ENCODE measurements around the gene MPST.

DNA sequence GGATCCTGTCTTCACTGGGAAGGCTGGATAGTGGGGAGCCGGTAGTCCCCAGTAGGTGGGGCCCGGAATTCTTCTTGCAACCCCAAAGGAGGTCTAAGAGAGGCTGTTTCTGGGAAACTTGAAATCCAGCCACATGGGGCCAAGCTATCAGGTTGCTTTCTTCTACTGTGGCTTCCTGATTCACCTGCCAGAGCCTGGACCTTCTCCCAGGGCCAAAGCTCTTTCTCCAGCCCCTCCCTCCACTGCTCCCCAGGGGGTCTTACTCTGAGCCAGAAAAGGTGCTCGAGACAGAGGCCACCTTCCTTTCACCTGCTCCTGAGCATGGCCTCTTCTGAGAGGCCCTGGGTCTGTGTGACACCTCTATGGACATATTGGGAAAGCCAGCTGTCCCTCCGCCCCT, 9.4 kb upstream of the MPST start:
- TF ChIP-seq, protein P1, sequence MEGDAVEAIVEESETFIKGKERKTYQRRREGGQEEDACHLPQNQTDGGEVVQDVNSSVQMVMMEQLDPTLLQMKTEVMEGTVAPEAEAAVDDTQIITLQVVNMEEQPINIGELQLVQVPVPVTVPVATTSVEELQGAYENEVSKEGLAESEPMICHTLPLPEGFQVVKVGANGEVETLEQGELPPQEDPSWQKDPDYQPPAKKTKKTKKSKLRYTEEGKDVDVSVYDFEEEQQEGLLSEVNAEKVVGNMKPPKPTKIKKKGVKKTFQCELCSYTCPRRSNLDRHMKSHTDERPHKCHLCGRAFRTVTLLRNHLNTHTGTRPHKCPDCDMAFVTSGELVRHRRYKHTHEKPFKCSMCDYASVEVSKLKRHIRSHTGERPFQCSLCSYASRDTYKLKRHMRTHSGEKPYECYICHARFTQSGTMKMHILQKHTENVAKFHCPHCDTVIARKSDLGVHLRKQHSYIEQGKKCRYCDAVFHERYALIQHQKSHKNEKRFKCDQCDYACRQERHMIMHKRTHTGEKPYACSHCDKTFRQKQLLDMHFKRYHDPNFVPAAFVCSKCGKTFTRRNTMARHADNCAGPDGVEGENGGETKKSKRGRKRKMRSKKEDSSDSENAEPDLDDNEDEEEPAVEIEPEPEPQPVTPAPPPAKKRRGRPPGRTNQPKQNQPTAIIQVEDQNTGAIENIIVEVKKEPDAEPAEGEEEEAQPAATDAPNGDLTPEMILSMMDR (IDR thresholded peaks at IDR 0.05): no peak
- TF ChIP-seq POLR2A (IDR thresholded peaks at IDR 0.05): no peak
